HL-60 (cell line): Measurements from ENCODE around the gene HRH3.

ENCODE experiments used
- POLR2AphosphoS5 ChIP-seq: IDR thresholded peaks from 2 replicates; pipeline ENCODE4 v1.6.1; 2012; ENCODE audit warnings: low read depth
- SPI1 ChIP-seq: IDR thresholded peaks from 2 replicates; pipeline ENCODE4 v1.6.1; 2012; ENCODE audit warnings: low read depth, mild to moderate bottlenecking, borderline replicate concordance
- TF ChIP-seq, protein P1 (sequence below): IDR thresholded peaks from one replicate; pipeline ENCODE4 v1.5.1; 2011; ENCODE audit warnings: low read length, control low read depth, inconsistent platforms; ENCODE audit not compliant: insufficient read depth
- TF ChIP-seq, protein P2 (sequence below): IDR thresholded peaks from 2 replicates; pipeline ENCODE4 v1.6.1; 2012; ENCODE audit warnings: low read depth; ENCODE audit not compliant: insufficient replicate concordance

DNA sequence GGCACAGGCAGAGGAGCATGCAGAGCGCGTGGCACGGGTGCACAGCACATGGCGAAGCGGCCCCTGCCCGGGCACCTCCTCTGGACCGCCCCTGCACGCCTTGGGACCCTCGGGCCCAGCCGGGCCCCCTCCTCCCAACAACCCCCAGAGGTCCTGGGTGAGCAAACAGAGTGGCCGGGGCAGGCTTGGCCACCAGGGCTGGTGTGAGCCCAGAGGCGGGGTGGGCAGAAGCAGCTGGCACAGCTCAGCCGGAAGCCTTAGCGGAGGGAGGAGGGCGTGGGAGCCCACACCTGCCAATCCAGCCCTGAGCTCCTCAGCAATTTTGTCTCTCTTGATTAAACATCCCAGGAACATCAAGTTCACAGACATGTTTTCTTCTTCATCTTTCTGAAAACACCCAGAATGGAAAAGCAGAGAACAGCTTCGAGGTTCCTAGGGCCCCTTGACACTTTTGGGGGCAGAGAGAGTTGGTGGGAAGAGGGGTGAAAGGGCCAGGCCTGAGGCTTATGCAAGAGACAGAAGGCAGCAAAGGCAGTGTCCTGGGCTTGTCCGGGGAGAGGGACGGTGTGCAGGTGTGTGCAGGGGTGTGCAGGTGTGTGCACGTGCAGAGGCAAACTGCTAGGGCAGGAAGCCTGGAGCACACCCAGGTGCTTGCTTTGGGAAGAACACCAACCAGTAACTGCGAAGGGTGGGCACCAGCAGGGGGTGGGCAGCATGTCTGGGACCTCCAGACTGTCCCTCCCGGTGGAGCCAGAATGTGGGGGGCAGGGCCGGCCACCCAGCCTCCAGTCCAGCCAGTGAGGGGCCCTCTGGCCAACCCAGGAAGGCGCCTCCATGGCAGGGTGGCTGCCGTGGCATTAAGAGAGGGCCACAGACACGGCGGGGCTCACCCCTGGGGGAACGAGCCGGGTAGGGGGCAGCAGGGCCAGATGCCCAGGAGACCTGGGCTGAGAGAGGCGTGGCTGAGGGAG, 4.8 kb downstream of the HRH3 start:
- TF ChIP-seq, protein P1, sequence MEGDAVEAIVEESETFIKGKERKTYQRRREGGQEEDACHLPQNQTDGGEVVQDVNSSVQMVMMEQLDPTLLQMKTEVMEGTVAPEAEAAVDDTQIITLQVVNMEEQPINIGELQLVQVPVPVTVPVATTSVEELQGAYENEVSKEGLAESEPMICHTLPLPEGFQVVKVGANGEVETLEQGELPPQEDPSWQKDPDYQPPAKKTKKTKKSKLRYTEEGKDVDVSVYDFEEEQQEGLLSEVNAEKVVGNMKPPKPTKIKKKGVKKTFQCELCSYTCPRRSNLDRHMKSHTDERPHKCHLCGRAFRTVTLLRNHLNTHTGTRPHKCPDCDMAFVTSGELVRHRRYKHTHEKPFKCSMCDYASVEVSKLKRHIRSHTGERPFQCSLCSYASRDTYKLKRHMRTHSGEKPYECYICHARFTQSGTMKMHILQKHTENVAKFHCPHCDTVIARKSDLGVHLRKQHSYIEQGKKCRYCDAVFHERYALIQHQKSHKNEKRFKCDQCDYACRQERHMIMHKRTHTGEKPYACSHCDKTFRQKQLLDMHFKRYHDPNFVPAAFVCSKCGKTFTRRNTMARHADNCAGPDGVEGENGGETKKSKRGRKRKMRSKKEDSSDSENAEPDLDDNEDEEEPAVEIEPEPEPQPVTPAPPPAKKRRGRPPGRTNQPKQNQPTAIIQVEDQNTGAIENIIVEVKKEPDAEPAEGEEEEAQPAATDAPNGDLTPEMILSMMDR: no peak
- TF ChIP-seq SPI1: no peak
- no peak for TF ChIP-seq POLR2AphosphoS5
- TF ChIP-seq, protein P2, sequence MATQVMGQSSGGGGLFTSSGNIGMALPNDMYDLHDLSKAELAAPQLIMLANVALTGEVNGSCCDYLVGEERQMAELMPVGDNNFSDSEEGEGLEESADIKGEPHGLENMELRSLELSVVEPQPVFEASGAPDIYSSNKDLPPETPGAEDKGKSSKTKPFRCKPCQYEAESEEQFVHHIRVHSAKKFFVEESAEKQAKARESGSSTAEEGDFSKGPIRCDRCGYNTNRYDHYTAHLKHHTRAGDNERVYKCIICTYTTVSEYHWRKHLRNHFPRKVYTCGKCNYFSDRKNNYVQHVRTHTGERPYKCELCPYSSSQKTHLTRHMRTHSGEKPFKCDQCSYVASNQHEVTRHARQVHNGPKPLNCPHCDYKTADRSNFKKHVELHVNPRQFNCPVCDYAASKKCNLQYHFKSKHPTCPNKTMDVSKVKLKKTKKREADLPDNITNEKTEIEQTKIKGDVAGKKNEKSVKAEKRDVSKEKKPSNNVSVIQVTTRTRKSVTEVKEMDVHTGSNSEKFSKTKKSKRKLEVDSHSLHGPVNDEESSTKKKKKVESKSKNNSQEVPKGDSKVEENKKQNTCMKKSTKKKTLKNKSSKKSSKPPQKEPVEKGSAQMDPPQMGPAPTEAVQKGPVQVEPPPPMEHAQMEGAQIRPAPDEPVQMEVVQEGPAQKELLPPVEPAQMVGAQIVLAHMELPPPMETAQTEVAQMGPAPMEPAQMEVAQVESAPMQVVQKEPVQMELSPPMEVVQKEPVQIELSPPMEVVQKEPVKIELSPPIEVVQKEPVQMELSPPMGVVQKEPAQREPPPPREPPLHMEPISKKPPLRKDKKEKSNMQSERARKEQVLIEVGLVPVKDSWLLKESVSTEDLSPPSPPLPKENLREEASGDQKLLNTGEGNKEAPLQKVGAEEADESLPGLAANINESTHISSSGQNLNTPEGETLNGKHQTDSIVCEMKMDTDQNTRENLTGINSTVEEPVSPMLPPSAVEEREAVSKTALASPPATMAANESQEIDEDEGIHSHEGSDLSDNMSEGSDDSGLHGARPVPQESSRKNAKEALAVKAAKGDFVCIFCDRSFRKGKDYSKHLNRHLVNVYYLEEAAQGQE: no peak
